ENCODE results near the gene GNB1L. TPM values are rescaled to one million over a fixed set of nuclear protein-coding genes. Genes with fewer than 3 reads are reported as not detected.

Gene GNB1L
- total and polyA plus RNA-seq, 4 donors: 4.3 to 12.6 (median 4.8) TPM

DNA sequence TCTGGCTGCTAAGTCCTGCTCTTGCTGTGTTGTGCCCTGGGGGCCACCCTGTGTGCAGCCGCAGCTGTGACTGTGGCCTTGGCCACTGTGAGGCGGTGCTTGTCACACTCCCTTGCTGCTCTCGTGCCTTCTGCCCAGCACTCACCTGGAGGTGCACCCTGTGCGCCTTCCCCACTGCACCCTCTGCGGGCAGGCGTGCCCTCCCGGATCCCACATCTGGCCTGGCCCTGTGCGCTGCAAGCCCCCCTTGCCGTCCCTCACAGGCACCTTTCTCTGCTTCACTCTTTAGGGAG is 66.9 kb downstream of the GNB1L start:
- Histone ChIP-seq H3K4me1 (ENCODE audit: control insufficient read depth in 1 of 2, insufficient read depth in 2 of 2, low read length in 2 of 2) (no peaks in the 10 kb centered on the region), H3K4me3 (ENCODE audit: low read length in 2 of 2) (no peak overlapping the region), H3K27me3 (ENCODE audit: control insufficient read depth in 1 of 2, insufficient read depth in 2 of 2, low read length in 1 of 2) (no peaks in the 10 kb centered on the region), H3K9me3 (ENCODE audit: control insufficient read depth, low read length) (peaks cover 5% of the 10 kb centered on the region), H3K36me3 (ENCODE audit: control insufficient read depth in 1 of 2, insufficient read depth in 2 of 2, low read length in 1 of 2) (no peaks in the 10 kb centered on the region), H3K27ac (ENCODE audit: low read depth in 1 of 2, low read length in 2 of 2) (no peak overlapping the region)
- DNase-seq (peak in 1 of 2 donors; percentile 28), ATAC-seq (ENCODE audit: low FRiP score) (no peak)
- 94 to 99% methylated on average over 9 of the region's 9 CpGs for WGBS, 2 donors
- intact Hi-C loops (cut with DNase I): no loop called here

GRCh38 chr22:19786959-19787848 is 67.5 kb downstream of the GNB1L start:
- DNase-seq (peak in 1 of 2 donors; percentile 39), ATAC-seq (ENCODE audit: low FRiP score) (no peak)
- intact Hi-C loops (cut with DNase I): no loop called here
- H3K36me3 ChIP-seq (ENCODE audit: control insufficient read depth in 1 of 2, insufficient read depth in 2 of 2, low read length in 1 of 2): no peaks in the 10 kb centered on the region
- no peak overlapping the region for H3K4me3 ChIP-seq (ENCODE audit: low read length in 2 of 2)
- no peaks in the 10 kb centered on the region for H3K27me3 ChIP-seq (ENCODE audit: control insufficient read depth in 1 of 2, insufficient read depth in 2 of 2, low read length in 1 of 2)
- 93 to 95% methylated on average over 28 of the region's 28 CpGs for WGBS, 2 donors
- no peaks in the 10 kb centered on the region for H3K4me1 ChIP-seq (ENCODE audit: control insufficient read depth in 1 of 2, insufficient read depth in 2 of 2, low read length in 2 of 2)
- peaks cover 5% of the 10 kb centered on the region for H3K9me3 ChIP-seq (ENCODE audit: control insufficient read depth, low read length)
- H3K27ac ChIP-seq (ENCODE audit: low read depth in 1 of 2, low read length in 2 of 2): no peak overlapping the region

- DNase-seq (no peak), ATAC-seq (ENCODE audit: low FRiP score) (no peak)
- H3K4me1 ChIP-seq (ENCODE audit: control insufficient read depth in 1 of 2, insufficient read depth in 2 of 2, low read length in 2 of 2): no peaks in the 10 kb centered on the region
- intact Hi-C loops (cut with DNase I): no loop called here
- H3K27me3 ChIP-seq (ENCODE audit: control insufficient read depth in 1 of 2, insufficient read depth in 2 of 2, low read length in 1 of 2): no peaks in the 10 kb centered on the region
- no peaks in the 10 kb centered on the region for H3K36me3 ChIP-seq (ENCODE audit: control insufficient read depth in 1 of 2, insufficient read depth in 2 of 2, low read length in 1 of 2)
- peaks cover 5% of the 10 kb centered on the region for H3K9me3 ChIP-seq (ENCODE audit: control insufficient read depth, low read length)
- WGBS, 2 donors: 87 to 88% methylated on average over 6 of the region's 6 CpGs
- H3K27ac ChIP-seq (ENCODE audit: low read depth in 1 of 2, low read length in 2 of 2): no peak overlapping the region
- no peak overlapping the region for H3K4me3 ChIP-seq (ENCODE audit: low read length in 2 of 2)
Observed at GRCh38 chr22:19786264-19786585, 68.4 kb downstream of the GNB1L start.

DNA sequence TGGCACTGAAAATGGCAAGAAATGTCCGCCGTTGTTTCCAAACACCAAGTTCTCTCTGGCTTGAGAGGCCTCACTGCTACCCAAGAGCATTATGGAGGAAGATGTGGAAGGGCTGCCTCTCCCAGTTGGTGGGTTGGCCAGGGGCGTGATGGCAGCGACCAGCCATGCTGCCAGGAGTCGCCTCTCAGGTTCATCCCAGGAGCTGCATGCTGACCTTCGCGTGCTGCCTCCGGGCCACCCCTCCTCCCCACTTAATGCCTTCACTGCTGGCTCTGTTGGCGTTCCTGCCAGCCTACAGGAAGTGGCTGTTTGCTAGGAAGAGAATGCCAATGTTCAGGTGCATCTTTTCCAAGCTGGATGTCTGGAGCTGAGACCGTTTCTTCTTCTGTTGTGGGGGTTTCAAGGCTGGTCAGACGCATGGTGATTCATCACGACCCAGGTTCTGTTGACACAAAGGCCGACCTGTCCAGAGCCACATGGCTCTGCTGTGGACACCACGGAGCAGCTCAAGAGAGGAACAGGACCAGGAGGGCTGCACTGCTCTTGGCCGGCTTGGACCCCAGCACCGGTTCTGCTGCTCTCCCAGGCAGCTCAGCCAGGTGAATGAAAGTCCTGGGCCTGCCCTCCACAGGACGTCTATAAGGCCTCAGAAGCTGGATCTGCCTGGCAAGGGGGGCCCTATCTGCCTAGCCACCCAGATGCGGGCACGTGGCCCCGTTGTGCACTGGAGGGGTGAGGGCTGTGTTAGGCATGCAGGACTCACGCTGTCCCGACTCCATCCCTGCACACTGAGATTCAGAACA is 69.0 kb downstream of the GNB1L start:
- intact Hi-C loops (cut with DNase I): no loop called here
- H3K36me3 ChIP-seq (ENCODE audit: control insufficient read depth in 1 of 2, insufficient read depth in 2 of 2, low read length in 1 of 2): no peaks in the 10 kb centered on the region
- no peak overlapping the region for H3K27ac ChIP-seq (ENCODE audit: low read depth in 1 of 2, low read length in 2 of 2)
- H3K4me3 ChIP-seq (ENCODE audit: low read length in 2 of 2): no peak overlapping the region
- H3K9me3 ChIP-seq (ENCODE audit: control insufficient read depth, low read length): peaks cover 5% of the 10 kb centered on the region
- H3K27me3 ChIP-seq (ENCODE audit: control insufficient read depth in 1 of 2, insufficient read depth in 2 of 2, low read length in 1 of 2): no peaks in the 10 kb centered on the region
- peak in 1 of 2 donors; percentile 43 for DNase-seq
- H3K4me1 ChIP-seq (ENCODE audit: control insufficient read depth in 1 of 2, insufficient read depth in 2 of 2, low read length in 2 of 2): no peaks in the 10 kb centered on the region
- 86% methylated on average over 22 of the region's 22 CpGs for WGBS, 2 donors
- ATAC-seq (ENCODE audit: low FRiP score): no peak

- DNase-seq: peak in 1 of 2 donors; percentile 37
- intact Hi-C loops (cut with DNase I): no loop called here
- 92 to 96% methylated on average over 32 to 33 of the region's 33 CpGs for WGBS, 2 donors
Observed at GRCh38 chr22:19784384-19785175, 70.1 kb downstream of the GNB1L start.

GRCh38 chr22:19783586-19784383 is 70.9 kb downstream of the GNB1L start:
- DNase-seq (peak in 1 of 2 donors; percentile 40), ATAC-seq (ENCODE audit: low FRiP score) (no peak)
- peaks cover 5% of the 10 kb centered on the region for H3K9me3 ChIP-seq (ENCODE audit: control insufficient read depth, low read length)
- no peaks in the 10 kb centered on the region for H3K27me3 ChIP-seq (ENCODE audit: control insufficient read depth in 1 of 2, insufficient read depth in 2 of 2, low read length in 1 of 2)
- intact Hi-C loops (cut with DNase I): no loop called here
- H3K27ac ChIP-seq (ENCODE audit: low read depth in 1 of 2, low read length in 2 of 2): no peak overlapping the region
- 81 to 83% methylated on average over 24 of the region's 24 CpGs for WGBS, 2 donors
- no peaks in the 10 kb centered on the region for H3K4me1 ChIP-seq (ENCODE audit: control insufficient read depth in 1 of 2, insufficient read depth in 2 of 2, low read length in 2 of 2)
- no peak overlapping the region for H3K4me3 ChIP-seq (ENCODE audit: low read length in 2 of 2)
- no peaks in the 10 kb centered on the region for H3K36me3 ChIP-seq (ENCODE audit: control insufficient read depth in 1 of 2, insufficient read depth in 2 of 2, low read length in 1 of 2)

More at GRCh38 chr22:19784384-19785175, 70.1 kb downstream of the GNB1L start:
- no peak overlapping the region for H3K27ac ChIP-seq (ENCODE audit: low read depth in 1 of 2, low read length in 2 of 2)
- no peaks in the 10 kb centered on the region for H3K27me3 ChIP-seq (ENCODE audit: control insufficient read depth in 1 of 2, insufficient read depth in 2 of 2, low read length in 1 of 2)
- no peaks in the 10 kb centered on the region for H3K36me3 ChIP-seq (ENCODE audit: control insufficient read depth in 1 of 2, insufficient read depth in 2 of 2, low read length in 1 of 2)
- ATAC-seq (ENCODE audit: low FRiP score): no peak
- H3K4me3 ChIP-seq (ENCODE audit: low read length in 2 of 2): no peak overlapping the region
- peaks cover 5% of the 10 kb centered on the region for H3K9me3 ChIP-seq (ENCODE audit: control insufficient read depth, low read length)
- no peaks in the 10 kb centered on the region for H3K4me1 ChIP-seq (ENCODE audit: control insufficient read depth in 1 of 2, insufficient read depth in 2 of 2, low read length in 2 of 2)

GRCh38 chr22:19782533-19782932 is 72.1 kb downstream of the GNB1L start:
- Histone ChIP-seq H3K36me3 (ENCODE audit: control insufficient read depth in 1 of 2, insufficient read depth in 2 of 2, low read length in 1 of 2) (no peaks in the 10 kb centered on the region), H3K9me3 (ENCODE audit: control insufficient read depth, low read length) (peaks cover 5% of the 10 kb centered on the region), H3K4me3 (ENCODE audit: low read length in 2 of 2) (no peak overlapping the region), H3K27ac (ENCODE audit: low read depth in 1 of 2, low read length in 2 of 2) (no peak overlapping the region), H3K27me3 (ENCODE audit: control insufficient read depth in 1 of 2, insufficient read depth in 2 of 2, low read length in 1 of 2) (no peaks in the 10 kb centered on the region), H3K4me1 (ENCODE audit: control insufficient read depth in 1 of 2, insufficient read depth in 2 of 2, low read length in 2 of 2) (no peaks in the 10 kb centered on the region)
- WGBS, 2 donors: 91 to 95% methylated on average over 1 of the region's 1 CpG
- intact Hi-C loops (cut with DNase I): no loop called here
- DNase-seq (peak in 1 of 2 donors; percentile 9), ATAC-seq (ENCODE audit: low FRiP score) (no peak)

GRCh38 chr22:19779685-19780268 is 74.9 kb downstream of the GNB1L start:
- Histone ChIP-seq H3K27me3 (ENCODE audit: control insufficient read depth in 1 of 2, insufficient read depth in 2 of 2, low read length in 1 of 2) (no peaks in the 10 kb centered on the region), H3K36me3 (ENCODE audit: control insufficient read depth in 1 of 2, insufficient read depth in 2 of 2, low read length in 1 of 2) (no peaks in the 10 kb centered on the region), H3K4me3 (ENCODE audit: low read length in 2 of 2) (no peak overlapping the region), H3K9me3 (ENCODE audit: control insufficient read depth, low read length) (peaks cover 5% of the 10 kb centered on the region), H3K27ac (ENCODE audit: low read depth in 1 of 2, low read length in 2 of 2) (no peak overlapping the region), H3K4me1 (ENCODE audit: control insufficient read depth in 1 of 2, insufficient read depth in 2 of 2, low read length in 2 of 2) (no peaks in the 10 kb centered on the region)
- 40 to 44% methylated on average over 13 of the region's 13 CpGs for WGBS, 2 donors
- no peak for ATAC-seq (ENCODE audit: low FRiP score)
- DNase-seq: peak in 1 of 2 donors; percentile 16
- intact Hi-C loops (cut with DNase I): no loop called here

All from aorta (tissue), 5 donors.